GM13976 (cell line): ENCODE data around the gene ARTN.

Experiments
- DNase-seq: peaks from one replicate; pipeline ENCODE4 v3.0.0; 2012; ENCODE audit warnings: low spot score
- in situ Hi-C: fragments of 300-500 bp; cut with MboI; formaldehyde crosslinking; loops from one replicate; pipeline ENCODE4 v1.12.0; 2022; ENCODE audit warnings: low sequenced_read_pairs, mixed read lengths, inconsistent platforms; ENCODE audit not compliant: unreplicated experiment
- TF ChIP-seq, protein P1 (sequence below): IDR thresholded peaks from 2 replicates; pipeline ENCODE4 v1.5.1; 2012; ENCODE audit warnings: borderline replicate concordance, mild to moderate bottlenecking; ENCODE audit not compliant: insufficient read depth; ENCODE audit errors: extremely low read depth, missing control alignments, control extremely low read depth

Gene ARTN

DNA sequence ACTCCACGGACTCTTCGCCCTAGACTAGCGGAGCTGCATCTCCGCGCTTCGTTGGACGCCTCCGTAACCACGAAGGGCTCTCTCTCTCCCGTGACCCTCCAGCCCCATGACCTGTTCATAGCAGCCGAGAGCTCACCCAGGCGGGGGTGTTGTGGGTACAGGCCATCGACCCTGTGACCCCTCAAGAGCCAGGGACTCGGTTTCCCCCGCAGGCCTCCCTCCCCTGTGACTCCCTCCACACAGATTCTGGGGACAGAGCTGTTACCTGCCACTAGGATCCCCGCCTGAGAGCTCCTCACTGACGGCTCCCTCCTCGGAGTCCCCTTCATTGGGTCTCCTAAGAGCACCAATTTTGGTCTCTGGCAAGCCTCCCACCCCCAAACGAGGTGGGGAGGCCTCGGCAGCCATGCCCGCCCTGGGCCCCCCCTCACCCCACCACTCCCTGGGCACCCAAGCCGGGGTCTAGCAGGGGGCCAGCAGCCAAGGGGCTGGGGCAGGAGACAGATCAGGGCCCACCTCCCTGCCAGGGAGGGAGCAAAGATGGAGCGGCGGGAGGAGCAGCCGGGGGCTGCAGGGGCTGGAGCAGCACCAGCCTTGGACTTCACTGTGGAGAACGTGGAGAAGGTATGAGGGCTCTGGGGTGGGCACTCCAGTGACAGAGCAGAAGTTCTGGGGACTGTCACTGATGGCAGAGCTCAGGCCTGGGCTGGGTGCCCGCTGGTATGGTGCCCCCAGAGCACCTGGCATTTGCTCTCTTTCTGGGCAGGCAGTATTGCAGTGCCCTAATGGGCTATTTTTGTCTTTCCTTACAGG, 13.7 kb downstream of the ARTN start:
- in situ Hi-C loops, result loop anchor here (25.0 kb wide), 2 partner anchors 410 to 710 kb away; partner anchors contain the start of gene PTPRF
- TF ChIP-seq, protein P1, sequence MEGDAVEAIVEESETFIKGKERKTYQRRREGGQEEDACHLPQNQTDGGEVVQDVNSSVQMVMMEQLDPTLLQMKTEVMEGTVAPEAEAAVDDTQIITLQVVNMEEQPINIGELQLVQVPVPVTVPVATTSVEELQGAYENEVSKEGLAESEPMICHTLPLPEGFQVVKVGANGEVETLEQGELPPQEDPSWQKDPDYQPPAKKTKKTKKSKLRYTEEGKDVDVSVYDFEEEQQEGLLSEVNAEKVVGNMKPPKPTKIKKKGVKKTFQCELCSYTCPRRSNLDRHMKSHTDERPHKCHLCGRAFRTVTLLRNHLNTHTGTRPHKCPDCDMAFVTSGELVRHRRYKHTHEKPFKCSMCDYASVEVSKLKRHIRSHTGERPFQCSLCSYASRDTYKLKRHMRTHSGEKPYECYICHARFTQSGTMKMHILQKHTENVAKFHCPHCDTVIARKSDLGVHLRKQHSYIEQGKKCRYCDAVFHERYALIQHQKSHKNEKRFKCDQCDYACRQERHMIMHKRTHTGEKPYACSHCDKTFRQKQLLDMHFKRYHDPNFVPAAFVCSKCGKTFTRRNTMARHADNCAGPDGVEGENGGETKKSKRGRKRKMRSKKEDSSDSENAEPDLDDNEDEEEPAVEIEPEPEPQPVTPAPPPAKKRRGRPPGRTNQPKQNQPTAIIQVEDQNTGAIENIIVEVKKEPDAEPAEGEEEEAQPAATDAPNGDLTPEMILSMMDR, result no peak

DNA sequence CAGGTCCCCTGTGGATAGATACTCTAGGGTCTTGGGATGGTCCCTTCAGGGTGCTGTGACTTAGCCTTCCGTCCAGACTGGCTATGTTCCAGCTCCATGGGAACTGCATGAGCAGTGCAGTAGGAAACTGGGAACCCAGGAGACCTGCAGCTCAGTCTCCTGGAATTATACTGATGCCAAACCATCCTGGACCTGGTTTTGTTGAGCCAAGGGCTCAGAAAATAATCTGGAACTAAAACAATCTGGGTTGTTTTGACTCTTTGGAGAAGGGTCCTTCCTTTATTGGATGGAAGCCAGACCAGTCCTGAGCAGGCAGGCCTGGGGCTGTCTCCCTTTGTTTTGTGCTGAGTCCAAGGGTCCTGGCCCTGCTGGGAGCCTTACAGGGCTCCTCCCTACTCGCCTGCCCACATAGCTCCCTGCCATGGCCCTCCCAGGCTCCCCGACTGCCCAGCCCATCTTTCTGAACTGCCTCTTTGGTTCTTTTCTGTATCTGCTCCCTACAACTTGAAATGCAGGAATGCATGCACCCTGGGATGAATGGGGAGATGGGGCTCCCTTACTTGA, 14.4 kb downstream of the ARTN start:
- TF ChIP-seq, protein P1, result no peak
- no peak for DNase-seq
- in situ Hi-C loops, result loop anchor here (25.0 kb wide), 2 partner anchors 411 to 711 kb away; partner anchors contain the start of gene PTPRF

More for the DNA sequence above, 13.7 kb downstream of the ARTN start:
- DNase-seq, result no peak

DNA sequence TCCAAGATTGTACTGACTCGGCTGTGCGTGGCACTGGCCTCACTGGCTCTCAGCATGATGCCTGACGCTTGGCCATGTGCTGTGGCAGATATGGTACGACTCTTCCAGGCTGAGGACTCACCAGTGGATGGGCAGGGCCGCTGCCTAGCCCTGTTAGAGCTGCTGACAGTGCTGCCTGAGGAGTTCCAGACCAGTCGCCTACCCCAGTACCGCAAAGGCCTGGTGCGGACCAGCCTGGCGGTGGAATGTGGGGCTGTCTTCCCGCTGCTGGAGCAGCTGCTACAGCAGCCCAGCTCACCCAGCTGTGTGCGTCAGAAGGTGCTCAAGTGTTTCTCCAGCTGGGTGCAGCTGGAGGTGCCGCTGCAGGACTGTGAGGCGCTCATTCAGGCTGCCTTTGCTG, 16.1 kb downstream of the ARTN start:
- in situ Hi-C loops, result loop anchor here (25.0 kb wide), 2 partner anchors 412 to 712 kb away; partner anchors contain the start of gene PTPRF
- TF ChIP-seq, protein P1, result no peak
- no peak for DNase-seq

DNA sequence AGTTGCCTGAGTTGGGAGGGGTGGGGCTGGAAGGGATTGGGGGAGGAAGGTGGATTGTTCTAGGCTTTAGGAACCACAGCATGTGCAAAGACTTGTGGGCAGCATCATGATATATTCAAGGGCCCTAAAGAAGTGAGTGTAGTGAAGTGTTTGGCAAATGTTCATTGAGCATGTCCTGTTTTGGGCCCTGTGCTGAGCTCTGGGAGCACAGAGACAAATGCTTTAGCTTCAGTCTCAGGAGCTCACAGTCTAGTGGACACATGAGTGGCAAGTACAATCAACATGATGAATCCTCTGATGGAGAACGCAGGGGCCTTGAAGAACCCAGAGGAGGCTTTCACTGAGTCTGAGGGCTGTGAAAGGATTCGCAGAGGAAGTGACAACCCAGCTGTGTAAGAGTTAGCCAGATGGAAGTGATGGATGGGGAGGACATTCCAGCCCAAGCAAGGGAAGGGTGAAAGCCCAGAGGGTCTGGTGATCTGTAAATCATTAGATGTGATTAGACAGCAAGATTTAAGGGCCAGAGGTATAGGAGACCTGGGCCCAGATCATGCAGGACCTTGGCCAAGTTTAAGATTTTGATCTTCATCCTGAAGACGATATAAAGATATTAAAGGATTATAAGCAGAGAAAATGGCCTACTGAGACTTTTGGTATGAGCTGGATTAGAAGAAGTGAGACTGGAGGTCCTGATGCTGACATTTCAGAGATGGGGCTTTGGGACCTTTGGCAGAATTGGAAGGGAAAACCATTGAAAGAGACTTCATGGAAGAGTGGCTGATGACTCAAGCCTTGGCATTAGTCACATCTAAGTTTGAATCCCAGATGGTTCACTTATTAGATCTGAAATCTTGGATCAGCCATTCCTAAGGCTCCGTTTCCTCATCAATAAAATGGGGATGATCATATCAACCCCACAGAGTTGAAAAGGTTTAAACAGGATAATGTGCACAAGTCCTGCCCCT, 17.7 kb downstream of the ARTN start:
- no peak for DNase-seq
- TF ChIP-seq, protein P1, result no peak
- in situ Hi-C loops, result no loop called here

DNA sequence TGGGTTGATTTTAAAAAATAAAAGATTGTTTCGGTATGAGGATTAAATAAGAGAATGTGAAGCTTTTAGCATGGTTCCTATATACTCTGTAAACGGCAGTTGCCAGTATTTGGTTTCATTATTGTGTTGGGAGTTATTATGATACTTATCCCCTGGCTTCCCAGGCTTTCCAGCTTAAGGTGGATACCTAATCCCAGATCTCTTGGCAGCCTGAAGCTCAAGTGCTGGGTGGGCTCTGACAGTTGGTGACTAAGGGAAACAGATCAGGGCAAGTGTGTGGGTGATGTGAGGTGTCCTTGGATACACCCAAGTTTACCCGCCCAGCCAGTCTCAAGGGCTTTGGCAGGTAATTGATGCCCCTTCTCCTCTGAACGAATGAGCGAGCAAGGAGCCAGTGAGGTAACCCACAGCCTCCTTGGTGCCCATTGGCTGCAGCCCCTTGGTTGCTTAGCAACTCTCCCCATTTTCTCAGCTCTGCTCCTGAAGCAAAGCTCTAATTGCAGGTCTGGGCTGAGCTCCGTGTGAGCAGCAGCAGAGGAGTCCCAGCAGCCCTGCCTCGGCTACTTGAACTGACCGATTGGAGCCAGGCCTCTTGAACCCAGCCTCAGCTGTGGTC, 19.2 kb downstream of the ARTN start:
- TF ChIP-seq, protein P1, result no peak
- DNase-seq, result no peak
- in situ Hi-C loops, result no loop called here

DNA sequence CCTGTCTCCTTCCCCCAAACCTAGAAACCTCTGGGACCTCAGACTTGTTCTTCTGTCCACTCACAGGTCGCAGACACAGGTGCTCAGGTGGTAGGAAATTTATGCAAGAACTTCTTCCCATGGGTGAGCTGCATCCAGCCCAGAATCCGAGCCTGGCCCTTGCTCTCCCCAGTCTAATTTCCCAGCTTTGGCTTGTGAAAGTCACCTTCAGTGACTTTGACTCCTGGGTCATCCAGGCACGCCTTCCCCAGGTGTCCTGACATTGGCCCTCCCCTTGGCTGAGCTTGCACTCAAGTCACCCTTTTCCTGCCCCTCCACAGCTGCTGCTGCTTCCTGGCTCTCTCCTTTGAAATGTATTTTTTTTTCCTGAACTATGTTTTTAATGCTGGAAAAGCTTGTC, 19.8 kb downstream of the ARTN start:
- TF ChIP-seq, protein P1, result no peak
- in situ Hi-C loops, result no loop called here
- no peak for DNase-seq
